NOMO-1 (cell line): ENCODE measurements around the gene HSBP1L1.

Source experiments
- DNase-seq, 2 experiments: peaks; one replicate each; lab custom pipeline; 2025; ENCODE audit not compliant: unreplicated experiment in 2 of 2; lab: John Stamatoyannopoulos, UW

Gene HSBP1L1

GRCh38 chr18:79960161-79960801 lies 4.2 kb upstream of the HSBP1L1 start:
- DNase-seq = peak in 1 of 2 experiments; percentile 30

GRCh38 chr18:79960921-79961526 lies 3.4 kb upstream of the HSBP1L1 start:
- no peak for DNase-seq

DNA sequence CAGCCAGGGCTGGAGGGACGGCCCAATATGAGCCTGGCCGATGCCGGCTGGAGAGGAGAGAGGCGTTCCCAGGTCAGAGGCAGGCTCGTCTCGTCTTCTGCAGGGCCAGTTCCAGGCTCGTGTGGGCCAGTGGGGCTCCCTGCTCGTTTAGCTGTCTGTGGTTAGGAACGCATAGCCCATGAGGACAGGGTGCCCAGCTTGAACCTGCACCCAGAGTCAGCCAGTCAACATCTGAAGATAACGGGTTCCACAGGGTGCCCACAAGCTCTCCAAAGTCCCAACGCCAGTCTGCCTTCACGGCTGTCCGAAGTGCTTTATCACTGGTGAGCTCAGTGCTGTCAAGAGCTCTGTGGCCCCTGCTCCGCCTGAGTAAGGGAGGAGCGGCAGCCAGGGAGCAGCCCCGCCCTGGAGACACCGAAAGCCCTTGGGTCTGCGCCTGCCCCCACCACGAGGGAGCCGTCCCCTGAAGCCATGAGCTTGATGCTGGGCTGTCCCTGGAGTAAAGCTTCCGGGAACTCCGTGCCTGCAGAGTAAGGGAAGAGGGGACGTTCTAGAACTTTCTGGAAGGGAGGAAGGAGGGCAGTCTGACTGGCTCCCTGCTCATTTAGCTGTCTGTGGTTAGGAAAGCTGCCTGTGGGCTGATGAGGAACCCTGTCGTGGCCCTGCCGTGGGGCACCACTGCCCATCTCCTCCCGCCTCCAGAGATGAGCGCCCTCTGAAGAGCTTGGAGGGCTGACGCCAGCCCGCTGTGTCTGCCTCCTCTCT lies 2.7 kb upstream of the HSBP1L1 start:
- DNase-seq = no peak

DNA sequence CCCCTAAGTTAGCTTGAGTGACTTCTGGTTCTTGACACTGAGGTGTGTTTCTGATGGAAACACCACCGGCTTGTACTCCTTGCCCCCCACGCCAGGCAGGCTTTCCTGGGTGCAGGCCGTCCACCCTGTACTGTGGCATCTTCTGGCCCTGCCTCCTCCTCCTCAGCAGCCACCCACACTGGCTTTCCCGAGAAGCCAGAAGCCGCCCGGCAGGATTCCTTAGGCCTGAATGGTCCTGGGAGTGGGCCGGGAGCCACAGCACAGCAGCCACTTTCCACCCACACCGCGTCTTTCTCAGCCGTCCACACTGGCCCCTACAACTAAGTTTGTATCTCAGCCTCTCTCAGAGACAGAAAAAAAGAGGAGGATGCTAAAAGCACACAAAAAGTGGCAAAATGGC lies 2.1 kb upstream of the HSBP1L1 start:
- no peak for DNase-seq

GRCh38 chr18:79962835-79963657 lies 1.4 kb upstream of the HSBP1L1 start:
- DNase-seq = no peak

- DNase-seq = no peak
Observed at GRCh38 chr18:79963658-79964329, 649 bp upstream of the HSBP1L1 start.

DNA sequence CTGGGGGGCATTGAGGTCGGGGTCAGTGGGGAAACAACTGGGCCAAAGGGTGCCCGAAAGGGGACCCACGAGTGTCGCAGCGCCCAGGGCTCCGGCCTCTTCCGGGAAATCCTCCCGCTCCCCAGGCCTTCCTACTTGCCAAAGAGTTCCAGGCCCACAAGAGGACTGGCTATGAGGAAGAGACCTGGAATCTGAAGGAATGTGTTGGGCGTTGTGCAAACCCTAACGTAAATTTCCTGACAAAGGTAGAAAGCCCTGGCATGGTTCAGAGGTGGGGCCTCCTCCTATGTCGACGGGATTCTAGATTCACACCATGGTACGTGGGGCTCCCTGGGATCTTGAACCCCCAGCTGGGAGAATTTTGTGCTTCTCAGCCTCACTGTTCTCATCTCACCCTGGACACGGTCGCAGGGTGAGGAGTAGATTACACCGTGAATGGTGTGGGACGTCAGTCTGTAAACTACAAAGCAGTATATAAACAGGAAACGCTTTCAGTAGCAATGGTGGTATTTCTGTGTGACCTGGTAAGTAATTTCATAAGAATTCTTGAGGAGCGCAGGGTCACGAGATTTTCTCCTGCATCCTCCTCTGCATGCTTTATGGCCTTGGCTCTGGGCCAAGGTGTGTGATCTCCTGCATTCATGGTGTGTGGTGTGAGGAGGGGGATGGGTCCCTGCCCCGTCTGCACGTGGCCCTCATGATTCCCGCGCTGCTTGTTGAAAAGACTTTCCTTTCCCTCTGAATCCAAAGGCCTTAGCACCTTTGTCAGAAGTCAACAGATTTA lies 868 bp downstream of the HSBP1L1 start:
- DNase-seq = peak; percentile 29 to 63

DNA sequence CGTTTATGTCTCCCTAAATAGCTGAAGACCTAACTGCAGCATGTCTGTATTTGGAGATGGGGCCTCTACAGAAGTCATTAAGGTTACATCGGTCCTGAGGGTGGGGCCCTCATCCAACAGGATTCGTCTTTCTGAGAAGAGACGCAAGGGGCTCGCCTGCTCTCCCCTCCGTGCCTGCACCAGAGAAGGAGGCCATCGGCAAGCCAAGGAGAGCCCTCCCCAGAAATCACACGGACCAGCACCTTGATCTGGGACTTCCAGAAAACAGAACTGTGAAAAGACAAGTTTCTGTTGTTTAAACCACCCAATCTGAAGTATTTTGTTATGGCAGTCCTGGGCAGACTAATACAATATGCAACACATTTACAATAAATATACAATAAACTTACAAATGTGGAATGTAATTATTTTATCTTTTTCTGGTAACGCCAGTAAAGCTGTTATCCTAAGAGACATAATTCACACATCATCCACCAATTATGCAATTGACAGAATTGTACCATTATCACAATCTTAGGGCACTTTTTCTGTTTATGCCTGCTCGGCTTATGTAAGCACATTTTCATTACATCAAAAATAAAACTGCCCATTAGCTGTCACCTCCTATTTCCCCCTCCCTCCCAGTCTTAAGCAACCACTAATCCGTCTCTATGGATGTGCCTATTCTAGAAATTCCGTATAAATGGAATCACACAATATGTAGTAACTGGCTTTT lies 6.1 kb downstream of the HSBP1L1 start:
- no peak for DNase-seq

DNA sequence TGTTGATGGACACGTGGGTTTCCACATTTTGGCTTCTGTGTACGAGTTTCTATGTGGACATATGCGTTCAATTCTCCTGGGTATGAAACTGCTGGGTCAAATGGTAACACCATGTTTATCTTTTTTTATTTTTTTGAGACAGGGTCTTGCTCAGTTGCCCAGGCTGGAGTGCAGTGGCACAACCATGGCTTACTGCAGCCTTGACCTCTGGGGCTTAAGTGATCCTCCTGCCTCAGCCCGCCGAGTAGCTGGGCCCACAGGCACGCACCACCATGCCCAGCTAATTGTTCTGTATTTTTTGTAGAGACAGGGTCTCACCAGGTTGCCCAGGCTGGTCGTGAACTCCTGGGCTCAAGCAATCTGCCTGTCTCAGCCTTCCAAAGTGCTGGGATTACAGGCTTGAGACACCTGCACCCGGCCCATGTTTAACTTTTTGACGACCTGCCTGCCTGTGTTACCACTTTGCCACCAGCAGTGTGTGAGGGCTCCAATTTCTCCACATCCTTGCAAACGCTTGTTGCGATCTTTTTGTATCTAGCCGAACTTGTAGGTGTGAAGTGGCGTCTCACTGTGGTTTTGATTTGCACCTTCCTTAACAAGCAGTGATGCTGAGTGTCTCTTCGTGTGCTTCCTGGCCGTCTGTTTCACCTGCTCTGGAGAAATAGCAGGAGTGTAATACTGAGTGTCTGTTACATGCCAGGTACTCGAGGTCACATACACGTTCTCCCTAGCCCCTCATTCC lies 6.9 kb downstream of the HSBP1L1 start:
- no peak for DNase-seq

GRCh38 chr18:79971986-79972385 lies 7.5 kb downstream of the HSBP1L1 start:
- DNase-seq = no peak

- DNase-seq = no peak
Observed at GRCh38 chr18:79972720-79973119, 8.3 kb downstream of the HSBP1L1 start.

GRCh38 chr18:79973517-79973916 lies 9.1 kb downstream of the HSBP1L1 start:
- DNase-seq = no peak

- no peak for DNase-seq
Observed at GRCh38 chr18:79974025-79974654, 9.7 kb downstream of the HSBP1L1 start.

DNA sequence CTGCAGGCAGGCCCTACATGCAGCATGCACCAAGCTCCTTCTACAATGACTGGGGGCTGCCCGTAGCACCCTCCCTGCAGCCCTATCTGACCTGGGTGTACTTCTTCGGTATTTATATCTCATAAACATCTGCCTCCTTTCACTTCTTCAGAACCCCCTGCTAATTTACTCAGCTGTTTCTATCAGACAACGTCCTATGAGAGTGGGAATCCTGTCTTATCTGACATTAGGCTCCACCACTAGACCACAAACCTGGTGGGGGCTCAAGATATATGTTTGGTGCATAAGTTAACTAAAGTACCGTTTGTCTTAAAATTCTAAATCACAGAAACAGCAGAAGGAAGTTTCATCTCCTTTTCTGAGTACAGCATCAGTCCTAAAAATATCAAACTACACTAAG lies 10.6 kb downstream of the HSBP1L1 start:
- no peak for DNase-seq

GRCh38 chr18:79975985-79976680 lies 11.7 kb downstream of the HSBP1L1 start:
- no peak for DNase-seq

DNA sequence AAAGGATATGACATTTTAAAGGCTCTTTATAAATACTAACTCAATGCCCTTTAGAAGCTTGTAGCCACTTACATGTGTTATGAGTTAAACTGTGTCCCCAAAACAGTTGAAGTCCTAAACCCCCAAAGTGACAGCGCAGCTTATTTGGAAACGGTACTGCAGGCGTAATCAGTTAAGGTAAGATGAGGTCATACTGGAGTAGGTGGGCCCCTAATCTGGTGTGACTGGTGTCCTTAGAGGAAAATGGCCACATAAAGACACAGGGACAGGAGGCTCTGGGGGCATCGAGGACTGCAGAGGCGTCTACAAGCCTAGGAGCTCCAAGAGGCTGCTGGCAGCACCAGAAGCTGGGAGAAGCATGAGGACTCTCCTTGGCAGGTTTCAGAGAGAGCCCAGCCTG lies 15.4 kb downstream of the HSBP1L1 start:
- no peak for DNase-seq

GRCh38 chr18:79980585-79980984 lies 16.1 kb downstream of the HSBP1L1 start:
- DNase-seq = no peak
